NK-92 (cell line): Measurements from ENCODE around the gene NKAIN2.
"Not testable (repeated sequence)": the region's sequence is repeated elsewhere in the genome, so short reads cannot be mapped to it uniquely, and the experiment has no call there.

Source experiments
- DNase-seq: peaks from one replicate; lab custom pipeline; 2025; ENCODE audit not compliant: unreplicated experiment; lab: John Stamatoyannopoulos, UW

The NKAIN2 gene

DNA sequence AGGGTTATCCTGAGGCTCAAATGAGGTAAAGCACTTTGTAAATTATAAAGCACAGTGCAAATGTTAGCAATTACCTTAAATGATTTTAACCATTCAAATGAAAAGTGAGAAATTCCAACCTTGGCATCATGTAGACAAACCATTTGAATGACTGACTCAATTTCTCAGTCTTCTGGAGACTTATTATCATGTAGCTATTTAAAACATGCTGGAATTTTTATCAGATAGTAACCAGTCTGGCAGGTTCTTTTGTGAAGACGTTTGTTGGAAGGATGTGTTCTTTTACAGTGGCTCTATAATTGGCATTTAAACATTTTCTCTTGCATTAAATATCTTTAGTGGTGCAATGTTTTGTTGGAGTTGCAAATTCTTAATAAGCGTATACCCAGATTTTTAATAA is 386.6 kb downstream of the NKAIN2 start:
- no peak for DNase-seq

DNA sequence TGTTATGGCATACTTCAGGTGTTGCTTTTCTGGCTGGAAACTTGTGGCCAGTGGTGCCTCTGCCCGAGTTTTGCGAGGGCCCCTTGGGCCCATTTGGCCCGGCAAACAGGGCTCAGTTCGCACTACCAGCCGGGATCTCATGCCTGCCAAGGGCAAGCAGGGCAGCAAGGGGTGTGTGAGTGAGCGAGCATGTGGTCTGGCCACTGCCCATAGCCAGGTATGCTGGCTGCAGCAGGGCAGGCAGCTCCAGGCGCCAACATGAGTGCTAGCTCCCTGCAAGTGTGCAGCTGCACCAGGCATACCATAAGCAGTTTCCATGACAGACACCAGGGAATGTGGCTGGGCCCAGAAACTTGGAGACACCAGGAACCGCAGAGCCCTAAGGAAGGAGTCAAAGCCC is 389.5 kb downstream of the NKAIN2 start:
- DNase-seq = no peak

DNA sequence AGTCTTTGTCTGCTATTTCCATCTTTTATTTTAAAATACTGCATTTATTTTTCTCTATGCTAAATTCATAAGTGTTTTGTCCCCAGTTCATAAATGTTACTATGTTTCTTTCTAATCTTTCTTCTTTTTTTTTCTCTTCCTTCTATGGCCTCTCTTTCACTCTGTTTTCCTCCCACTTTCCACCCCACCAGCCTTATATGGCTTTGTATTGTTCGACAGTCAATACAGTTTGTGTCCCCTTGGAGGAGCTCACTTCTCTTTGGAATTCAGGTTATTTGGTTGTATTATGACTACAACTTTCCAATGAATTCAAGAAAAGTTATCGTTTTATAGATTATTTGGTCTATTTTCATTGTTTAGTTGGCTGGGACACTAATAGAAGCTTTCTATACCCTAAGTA is 393.5 kb downstream of the NKAIN2 start:
- no peak for DNase-seq

DNA sequence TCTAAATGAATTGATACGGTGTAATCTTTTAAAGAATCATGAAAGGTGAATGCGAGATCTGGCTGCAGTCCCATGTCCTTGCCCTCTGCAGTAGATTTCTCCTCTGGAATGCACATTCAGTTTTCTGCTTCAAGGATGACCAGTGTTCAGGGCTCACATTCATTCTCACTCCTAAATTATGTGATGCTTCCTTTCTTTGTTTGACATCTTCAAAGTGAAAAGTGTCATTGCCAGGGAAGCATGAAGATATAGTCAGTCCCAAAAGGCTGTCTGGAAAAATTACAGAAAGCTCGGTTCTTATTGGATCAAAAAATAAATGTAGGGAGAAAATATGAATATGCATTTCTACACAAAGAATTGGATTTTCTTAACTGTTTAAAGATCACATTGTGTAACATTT is 395.6 kb downstream of the NKAIN2 start:
- no peak for DNase-seq

DNA sequence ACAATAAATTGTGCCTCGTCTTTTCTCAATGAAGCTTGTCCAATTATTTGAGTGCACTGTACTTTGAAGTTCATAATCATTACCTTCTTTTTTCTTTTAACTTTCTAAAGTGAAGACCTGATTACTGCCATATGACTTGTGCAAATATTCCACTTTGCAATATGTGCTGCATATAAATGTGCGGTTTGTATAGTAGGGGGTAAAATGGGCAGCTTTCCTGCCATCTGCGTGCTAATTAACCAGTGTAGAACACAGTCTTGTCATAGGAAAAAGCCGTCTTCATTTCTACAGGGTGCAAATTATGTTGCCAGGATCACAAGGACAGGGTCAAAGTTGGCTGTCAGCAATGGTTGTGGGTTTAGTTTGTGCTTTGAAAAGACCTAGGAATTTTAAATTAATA is 397.0 kb downstream of the NKAIN2 start:
- no peak for DNase-seq

DNA sequence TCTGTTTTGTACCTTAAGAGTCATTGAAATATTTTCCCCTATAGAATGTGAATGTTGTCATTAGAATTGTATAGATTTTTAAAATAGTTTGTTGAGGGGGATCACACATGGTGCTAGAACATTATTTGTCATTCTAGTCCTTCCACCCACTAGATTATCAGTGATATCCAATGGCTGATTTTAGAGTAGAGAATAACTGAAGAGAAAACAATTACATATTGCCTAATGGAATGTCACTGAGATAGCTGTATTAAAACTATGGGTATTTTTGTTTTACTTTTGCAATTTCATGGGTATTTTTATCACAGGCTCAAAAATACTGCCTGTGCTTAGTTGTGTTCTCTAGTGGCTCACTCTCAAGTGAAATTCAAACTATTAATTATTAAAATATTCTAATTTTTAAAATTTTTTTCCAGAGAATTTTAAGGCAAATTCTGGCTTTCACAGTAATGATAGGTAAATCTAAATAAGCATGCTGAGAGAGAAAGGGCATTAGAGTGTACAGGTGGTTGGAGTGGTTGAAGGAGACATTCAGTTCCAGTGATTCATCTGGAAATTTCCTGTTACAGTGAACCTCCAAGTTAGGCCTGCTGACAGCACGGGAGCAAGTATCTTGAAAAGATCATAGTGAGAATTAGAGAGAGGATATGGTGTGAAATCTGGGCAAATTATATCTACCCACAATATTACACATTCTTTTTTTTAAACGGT is 399.6 kb downstream of the NKAIN2 start:
- DNase-seq = no peak

DNA sequence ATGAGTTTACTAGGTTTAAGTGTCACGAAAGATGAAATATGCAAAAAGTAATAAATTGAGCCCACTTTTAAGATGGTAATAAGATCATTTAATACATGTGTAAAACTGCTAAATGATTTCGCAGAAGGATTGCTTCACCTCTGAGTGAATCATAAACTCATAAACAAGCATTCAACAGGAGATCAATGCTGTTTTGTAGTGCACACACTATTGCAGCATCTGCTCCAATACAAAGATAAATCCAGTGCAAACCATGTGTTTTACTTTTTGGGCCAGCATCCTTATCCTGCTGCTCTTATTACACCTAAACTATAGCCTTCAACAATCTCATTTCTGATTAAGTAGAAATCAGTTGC is 400.1 kb downstream of the NKAIN2 start:
- DNase-seq = no peak

DNA sequence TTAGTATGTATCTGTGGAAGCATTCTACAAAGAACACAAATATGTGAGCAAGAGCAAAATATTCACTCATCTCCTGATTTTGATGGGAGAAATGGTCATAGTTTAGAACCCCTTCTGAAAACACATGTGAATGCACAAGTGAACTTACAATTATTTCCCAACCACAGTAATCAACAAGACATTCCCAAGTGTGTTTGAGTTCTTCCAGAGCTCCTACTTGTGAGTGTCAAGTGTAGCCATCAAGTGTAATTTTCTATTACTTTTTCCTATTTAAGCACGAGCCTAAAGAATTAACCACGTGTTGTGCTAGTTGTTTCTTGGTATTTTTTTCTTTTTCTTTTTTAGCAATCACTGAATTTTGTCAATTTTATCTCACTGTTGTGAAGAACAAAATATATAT is 402.3 kb downstream of the NKAIN2 start:
- DNase-seq = no peak

DNA sequence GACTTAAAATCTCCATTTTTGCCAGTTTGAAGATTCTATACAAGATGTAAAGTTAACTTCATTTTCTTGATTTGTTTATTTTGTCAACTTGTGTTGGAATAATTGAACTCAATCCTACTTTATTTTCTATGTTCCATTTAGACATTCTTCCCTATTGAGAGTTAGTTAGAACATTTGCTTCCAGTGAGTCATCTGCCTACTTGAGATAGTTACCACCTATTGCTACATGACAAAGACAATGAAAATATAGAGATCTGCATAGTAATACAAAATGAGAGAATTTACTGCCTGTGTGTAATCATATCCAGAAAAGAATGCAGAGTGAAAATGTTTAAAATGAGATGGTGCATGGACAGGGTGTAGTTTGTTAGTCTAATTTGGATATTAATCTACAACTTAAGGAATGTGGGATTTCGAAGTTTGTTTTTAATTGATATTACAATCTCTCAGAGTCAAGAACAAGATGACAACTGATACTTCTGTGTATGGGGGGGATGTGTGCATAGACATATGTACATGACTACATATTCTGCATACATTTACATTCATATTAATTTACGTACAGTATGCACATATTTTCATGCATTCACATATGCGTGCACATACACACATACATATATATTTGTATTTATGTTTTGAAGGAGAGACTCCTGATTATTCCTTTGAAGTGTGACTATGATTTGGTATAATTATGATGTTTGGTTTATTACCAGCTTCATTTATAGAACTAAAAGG is 420.1 kb downstream of the NKAIN2 start:
- no peak for DNase-seq

DNA sequence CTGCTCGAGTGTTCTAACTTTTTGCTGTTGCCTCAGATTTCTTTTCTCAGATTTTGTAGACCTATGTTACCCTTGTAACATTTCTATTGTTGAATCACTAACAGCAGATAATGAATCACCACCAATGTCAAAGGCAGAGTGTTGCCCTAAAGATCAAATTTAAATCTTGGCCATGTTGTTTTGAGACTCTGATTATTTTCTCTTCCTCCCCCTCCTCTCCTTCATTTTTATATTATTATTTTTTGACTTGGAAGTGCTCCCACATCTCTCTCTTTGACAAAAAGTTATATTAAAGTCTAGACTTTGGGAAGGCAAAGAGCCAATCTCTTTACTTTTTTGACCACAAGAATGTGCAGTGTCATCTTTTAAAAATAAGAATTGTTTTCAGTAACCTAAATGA is 422.7 kb downstream of the NKAIN2 start:
- no peak for DNase-seq

DNA sequence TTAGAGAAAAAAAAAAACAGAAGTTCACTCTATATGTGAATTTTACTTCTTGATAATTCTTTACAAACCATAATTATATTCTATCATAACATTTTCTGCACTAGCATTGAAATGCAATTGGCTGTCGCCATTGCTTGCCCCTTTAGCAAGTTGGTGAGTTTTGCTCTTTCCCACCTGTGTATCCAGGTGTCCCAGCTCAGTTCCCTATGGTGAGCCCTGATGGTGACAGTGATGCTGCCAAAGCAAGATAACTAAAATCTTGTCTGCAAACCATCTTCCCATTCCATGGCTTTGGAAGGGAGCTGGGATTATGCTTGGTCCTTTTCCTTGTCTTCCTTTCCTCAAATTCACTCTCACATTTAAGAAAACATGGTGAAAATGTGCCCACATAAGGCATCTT is 429.6 kb downstream of the NKAIN2 start:
- no peak for DNase-seq

DNA sequence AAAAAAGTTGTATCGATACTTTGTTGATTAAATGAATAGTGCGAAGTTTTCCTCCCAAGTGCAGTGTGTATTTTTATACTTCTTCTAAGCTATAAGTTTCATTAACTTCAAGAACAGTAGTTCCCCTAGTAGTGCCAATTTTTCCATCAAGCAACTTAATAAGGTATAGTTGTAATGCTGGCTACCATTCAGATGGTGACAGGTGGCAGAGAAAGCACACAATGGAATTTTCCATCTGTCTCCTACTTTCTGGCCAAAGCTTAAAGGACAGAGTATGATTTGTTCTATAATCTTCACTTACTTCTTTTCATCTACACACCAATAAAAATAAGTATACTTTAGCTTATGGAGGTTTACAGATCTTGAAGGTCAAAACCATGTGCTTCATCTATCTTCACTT is 431.1 kb downstream of the NKAIN2 start:
- no peak for DNase-seq

DNA sequence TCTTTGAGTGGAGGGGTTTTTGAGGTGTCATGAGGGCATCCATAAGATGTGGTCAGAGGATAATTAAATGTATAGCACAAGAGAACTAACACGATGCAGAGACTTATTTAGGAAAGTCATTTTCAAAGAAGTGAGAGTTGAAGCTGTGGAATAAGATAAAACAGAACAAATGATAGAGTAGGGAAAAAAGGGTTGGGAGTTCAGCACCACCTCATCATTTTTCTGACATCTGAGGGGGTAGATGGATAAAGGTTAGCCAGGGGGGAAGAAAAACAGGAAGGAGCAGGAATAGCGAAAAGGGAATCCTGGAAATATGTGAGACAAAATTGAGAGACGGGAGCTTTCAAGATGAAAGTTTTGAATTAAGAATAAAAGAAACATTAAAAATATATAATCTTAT is 434.2 kb downstream of the NKAIN2 start:
- no peak for DNase-seq

DNA sequence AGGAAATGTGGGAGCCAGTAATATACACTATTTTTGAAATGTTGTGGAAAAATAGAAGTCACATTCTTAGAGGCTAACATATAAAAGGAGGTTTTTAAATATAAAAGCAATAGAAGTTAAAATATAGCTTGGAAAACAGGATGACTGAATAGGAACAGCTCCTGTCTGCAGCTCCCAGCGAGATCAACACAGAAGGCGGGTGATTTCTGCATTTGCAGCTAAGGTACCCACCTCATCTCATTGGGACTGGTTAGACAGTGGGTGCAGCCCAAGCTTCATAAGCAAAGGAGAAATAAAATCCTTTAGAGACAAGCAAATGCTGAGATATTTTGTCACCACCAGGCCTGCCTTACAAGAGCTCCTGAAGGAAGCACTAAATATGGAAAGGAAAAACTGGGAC is 434.7 kb downstream of the NKAIN2 start:
- DNase-seq = not testable (repeated sequence)

DNA sequence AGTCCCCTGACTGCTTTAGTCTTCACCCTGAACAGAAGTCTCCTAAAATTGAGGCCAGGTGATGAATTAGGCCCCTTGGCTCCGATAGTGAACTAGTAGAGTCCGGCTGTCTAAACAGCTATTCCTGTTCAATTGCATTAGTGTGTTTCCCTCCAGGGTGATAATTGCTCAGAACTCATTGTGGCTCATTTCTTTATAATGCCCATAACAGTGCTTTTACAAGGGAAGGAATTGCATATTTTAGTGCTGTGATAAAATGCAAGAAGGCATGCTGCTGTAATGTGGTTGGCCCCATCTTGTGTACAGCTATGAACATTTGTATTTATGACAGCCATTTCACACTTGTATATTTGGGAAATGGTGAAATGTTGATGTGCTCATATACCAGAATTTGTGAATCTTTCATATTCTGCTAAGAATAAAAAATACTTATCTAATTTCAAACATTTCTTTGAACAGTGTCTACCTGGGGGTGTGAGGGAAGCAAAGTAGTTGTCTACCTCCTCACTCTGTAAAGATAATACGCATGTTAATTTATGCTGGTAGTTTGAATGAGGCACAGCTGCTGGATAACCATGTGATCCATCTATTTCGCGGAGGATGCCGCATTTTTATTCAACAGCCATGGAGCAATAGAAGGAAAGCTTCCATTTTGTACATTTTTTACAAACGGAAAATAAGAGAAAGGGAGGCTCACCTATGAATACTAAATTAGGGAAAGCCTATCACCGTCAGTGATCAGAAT is 451.4 kb downstream of the NKAIN2 start:
- DNase-seq = no peak

DNA sequence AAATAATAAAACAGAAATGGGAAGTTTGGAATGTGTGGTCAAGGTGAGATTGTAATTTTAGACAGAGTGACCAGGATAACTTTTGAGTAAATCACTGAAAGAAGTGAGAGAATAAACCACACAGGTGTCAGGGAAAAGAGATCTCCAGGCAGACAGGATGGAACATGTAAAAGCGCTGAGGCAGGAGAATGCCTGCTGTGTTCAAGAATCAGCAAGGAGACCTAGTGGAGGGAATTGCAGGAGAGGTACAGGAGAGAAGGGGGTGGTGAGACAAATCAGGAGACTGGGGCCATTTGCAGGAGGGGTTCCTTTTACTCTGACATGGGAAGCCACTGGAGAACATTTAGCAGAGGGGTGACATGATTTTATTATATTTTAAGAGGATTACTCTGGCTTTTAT is 456.7 kb downstream of the NKAIN2 start:
- DNase-seq = no peak

DNA sequence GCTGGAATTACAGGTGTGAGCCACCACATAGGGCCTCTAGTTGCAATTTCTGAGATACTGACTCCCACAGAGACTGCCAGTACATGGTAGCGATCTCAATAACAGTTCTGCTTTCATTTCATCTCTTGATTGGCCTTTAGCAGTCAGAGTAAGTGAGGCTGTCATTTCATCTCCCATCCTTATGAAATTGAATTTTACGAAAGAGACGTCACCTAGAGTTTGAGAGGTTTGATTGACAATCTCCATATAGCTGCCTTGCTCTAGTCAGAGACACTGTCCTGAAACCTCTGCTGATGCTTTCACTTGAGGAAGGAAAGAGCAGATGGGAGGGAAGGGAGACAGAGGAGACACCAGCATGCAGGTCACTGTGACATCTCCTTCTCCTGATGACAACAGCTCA is 466.1 kb downstream of the NKAIN2 start:
- DNase-seq = no peak

DNA sequence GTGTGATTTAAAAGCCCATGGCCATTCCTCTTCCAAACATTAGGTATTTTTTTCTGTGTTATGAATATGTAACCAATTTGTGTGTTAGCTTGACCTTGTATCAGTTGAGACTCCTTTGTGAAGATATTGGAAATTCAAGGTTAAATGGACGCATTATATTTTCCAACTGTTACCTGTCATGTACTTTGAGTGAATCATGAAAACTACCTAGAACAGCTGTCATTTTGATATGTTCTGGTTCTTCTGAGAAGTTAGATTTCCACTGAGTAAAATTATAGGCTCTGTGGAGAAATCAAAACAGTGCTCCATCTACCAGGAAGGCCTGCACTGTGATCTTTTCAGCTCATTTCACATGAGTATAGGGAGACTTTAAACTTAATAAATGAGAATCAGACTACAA is 470.0 kb downstream of the NKAIN2 start:
- no peak for DNase-seq

DNA sequence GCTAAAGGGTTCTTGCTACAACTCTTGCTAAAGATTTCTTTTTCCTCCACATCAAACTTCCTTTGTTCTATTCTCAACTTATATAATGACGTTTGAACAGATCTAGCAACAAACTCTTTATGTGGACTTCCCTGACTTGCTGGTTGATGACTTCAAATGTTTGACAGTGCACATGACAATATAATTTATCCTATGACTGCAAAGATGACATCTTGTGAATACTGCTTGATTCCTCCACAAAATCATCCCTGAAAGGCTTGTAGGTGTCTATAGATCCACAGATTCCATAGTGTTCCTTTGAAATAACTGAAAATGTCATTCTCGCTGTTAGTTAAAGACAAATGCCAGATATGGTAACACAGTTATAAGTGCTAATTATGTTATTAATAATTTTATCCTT is 478.9 kb downstream of the NKAIN2 start:
- DNase-seq = no peak

DNA sequence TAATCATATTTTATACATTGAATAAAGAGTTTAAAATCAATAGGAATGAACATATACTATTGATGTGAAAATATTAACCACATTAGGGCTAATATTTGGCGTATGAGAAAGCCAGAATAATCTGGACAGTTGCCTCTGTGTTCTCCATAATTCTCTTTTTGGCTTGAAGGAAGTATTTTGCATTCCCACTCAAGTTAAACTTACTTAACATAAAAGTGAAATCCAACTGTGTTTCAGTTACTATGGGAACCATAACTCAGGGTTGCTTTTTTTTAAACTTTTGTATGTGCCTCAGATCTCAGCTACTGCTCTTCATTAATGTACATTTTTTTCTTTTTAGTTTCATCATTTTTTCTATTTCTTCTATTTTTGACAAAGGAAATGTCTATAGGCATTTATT is 479.8 kb downstream of the NKAIN2 start:
- no peak for DNase-seq

DNA sequence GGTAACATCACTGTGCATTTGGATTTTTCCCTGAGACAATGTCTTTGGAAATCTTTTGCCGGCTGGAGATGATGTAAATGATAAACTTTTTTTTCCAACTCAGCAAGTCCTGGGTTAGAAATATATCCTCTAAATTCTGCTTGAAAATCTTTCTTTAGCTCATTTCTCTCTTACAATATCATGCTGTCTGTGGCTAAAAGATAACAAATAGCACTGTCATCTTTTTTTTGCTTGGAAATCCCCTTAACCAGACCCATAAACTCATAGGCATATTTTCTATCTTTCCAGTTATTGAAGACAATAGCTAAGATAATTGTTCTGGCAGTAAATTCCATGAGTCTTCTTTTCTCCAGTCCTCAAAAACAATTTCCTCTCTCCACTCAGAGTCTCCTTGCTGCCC is 481.5 kb downstream of the NKAIN2 start:
- DNase-seq = no peak

DNA sequence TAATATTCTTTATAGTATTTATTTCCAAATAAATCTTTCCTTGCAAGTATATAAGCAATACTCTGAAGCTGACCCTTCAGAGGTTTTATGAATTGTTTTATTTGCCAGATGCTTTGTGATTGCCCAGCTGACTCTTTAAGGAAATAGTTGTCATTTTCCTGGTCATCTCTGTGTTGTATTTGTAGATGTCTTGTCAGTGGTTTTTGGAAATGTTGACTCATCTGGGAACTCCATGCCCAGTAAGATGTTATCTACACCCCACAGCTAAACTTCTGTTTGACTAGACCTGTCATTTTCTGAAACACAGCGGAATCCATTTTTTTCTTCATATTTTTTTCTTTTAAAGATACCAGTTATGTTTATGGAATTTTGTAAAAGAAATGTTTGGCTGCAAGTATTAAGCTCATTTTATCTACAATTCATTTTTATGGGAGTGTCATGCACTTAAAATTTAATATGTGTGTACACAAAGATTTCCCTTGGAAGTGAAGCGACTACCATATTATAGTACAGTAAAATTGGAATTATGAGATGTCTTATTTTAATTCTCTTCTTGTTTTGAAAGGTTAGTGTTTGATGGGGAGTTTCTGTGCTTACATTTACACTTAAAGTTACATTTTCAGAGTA is 491.0 kb downstream of the NKAIN2 start:
- DNase-seq = no peak
